ENCODE results near the gene IFNLR1. TPM values are rescaled to one million over a fixed set of nuclear protein-coding genes. Genes with fewer than 3 reads are reported as not detected.

Gene IFNLR1
- total RNA-seq, 1 experiment from 2014 or later: 9.6 TPM

DNA sequence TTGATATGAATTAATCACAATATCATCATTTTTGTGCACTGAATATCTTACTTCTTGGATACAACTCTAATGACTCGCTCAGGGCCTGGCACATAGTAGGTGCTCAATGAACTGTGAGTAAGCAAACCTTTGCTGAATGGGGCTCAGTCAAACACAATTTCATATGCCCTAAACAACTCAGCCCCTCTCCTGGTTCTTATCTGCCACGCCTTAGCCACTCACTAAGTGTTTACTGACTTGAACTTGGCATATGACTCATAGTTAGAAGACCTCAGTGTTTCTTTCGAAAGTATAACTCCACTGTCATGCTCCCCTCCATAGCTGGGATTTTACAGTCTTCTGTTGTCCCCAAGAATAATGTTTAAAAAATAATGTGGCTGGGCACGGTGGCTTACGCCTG lies 4.8 kb upstream of the IFNLR1 start:
- H3K23me2 ChIP-seq (ENCODE audit: insufficient read length, low read depth, low read length, poor library complexity, severe bottlenecking): peaks cover 6% of the 10 kb centered on the region
- H3K14ac ChIP-seq (ENCODE audit: insufficient read depth, low read length): no peak overlapping the region
- H3K27ac ChIP-seq (ENCODE audit: insufficient read length, low read depth, low read length): no peak overlapping the region
- H4K5ac ChIP-seq (ENCODE audit: insufficient read length, low read depth, low read length): no peak overlapping the region
- Mint-ChIP-seq H3K27ac (no peak overlapping the region), H3K9me3 (peaks cover 0 to 3% of the 10 kb centered on the region in 2 experiments; a peak in 1 of 5 replicates), H3K36me3 (ENCODE audit: insufficient read depth in 1 of 3, low read depth in 3 of 3) (no peaks in the 10 kb centered on the region), H3K4me3 (no peak overlapping the region), H3K4me1 (peaks cover 5 to 27% of the 10 kb centered on the region in 2 experiments; a peak in 3 of 4 replicates), H3K27me3 (ENCODE audit: low read depth) (peaks cover 5% of the 10 kb centered on the region)
- no peak overlapping the region for H4K91ac ChIP-seq (ENCODE audit: insufficient read length, low read depth, low read length)
- no peaks in the 10 kb centered on the region for H3K27me3 ChIP-seq (ENCODE audit: insufficient read depth, low read length)
- H3K79me1 ChIP-seq (ENCODE audit: insufficient read depth, low read depth, low read length, poor library complexity, severe bottlenecking): no peaks in the 10 kb centered on the region
- no peak overlapping the region for H3K56ac ChIP-seq (ENCODE audit: insufficient read length, low read depth, low read length)
- no peak overlapping the region for H3K23ac ChIP-seq (ENCODE audit: insufficient read length, low read depth, low read length)
- no CpG with 5 or more reads among the region's 5 CpGs for WGBS (ENCODE audit: extremely low coverage, insufficient read length, low lambda C conversion rate)
- no peak overlapping the region for H2BK12ac ChIP-seq (ENCODE audit: insufficient read length, low read depth, low read length)
- H4K8ac ChIP-seq (replicated peaks; ENCODE audit: insufficient read length, low read depth, low read length): no peak overlapping the region
- H3K18ac ChIP-seq (ENCODE audit: insufficient read length, low read depth, low read length): no peak overlapping the region
- no peak overlapping the region for H2AK5ac ChIP-seq (ENCODE audit: insufficient read length, low read length)
- no peak overlapping the region for H3K4me2 ChIP-seq (ENCODE audit: insufficient read depth, insufficient read length, low read length)
- H2AFZ ChIP-seq (ENCODE audit: low read length): no peak overlapping the region
- no peak overlapping the region for H2BK15ac ChIP-seq (ENCODE audit: low read depth, low read length)
- H3K79me2 ChIP-seq (ENCODE audit: insufficient read depth, low read length): no peaks in the 10 kb centered on the region
- no peak overlapping the region for H2BK120ac ChIP-seq (ENCODE audit: low read depth, low read length, poor library complexity, severe bottlenecking)
- H3K4me1 ChIP-seq (ENCODE audit: insufficient read depth, low read length): no peaks in the 10 kb centered on the region
- no peak for DNase-seq
- H3T11ph ChIP-seq (ENCODE audit: low read length): no peak overlapping the region
- no peak overlapping the region for H2BK5ac ChIP-seq (ENCODE audit: insufficient read length, low read length)
- H3K4ac ChIP-seq (ENCODE audit: low read depth, low read length): no peak overlapping the region
- no peak overlapping the region for H3K9ac ChIP-seq (ENCODE audit: extremely low read depth, insufficient read length, low read length)
- no peaks in the 10 kb centered on the region for H3K9me3 ChIP-seq (ENCODE audit: control insufficient read depth, low read depth, low read length)
- no peak overlapping the region for H2BK20ac ChIP-seq (ENCODE audit: low read depth, low read length, poor library complexity, severe bottlenecking)
- TF ChIP-seq CTCF (conservative IDR thresholded peaks at IDR 0.05): no peak
- H4K20me1 ChIP-seq (ENCODE audit: control insufficient read depth, insufficient read depth, insufficient read length): no peaks in the 10 kb centered on the region

Measured in H9 (cell line).